ENCODE measurements around the gene CFAP299.
"Not testable (repeated sequence)": the region's sequence is repeated elsewhere in the genome, so short reads cannot be mapped to it uniquely, and the experiment has no call there.

Gene CFAP299

DNA sequence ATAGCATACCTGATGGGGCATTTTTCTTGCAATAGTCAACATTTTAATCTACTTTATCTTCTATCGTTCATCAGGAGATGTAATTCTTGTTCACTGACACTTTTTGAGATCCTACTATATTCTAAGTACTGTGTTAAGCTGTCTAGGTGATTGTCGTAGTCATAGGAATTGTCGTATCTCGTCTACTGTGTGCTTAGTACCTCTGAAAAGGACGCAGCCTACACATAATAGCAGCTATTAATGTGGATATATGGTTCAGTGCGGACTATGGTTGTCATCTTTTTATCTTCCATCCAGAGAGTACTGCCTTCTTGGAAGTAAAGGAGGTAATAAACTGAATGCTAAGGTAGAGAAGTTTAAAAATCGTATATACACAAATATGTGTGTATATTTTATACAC lies 21.9 kb upstream of the CFAP299 start:
- H3K9me3 ChIP-seq (replicated peaks in 1 of 2; ENCODE audit: control insufficient read depth in 2 of 2, insufficient read depth in 1 of 2, low read depth in 1 of 2, low read length in 2 of 2): no peaks in the 10 kb centered on the region
- H2BK120ac ChIP-seq (ENCODE audit: low read depth, low read length): no peak overlapping the region
- no peak overlapping the region for H4K8ac ChIP-seq (ENCODE audit: low read depth, low read length)
- H3K4ac ChIP-seq (ENCODE audit: low read length): no peak overlapping the region
- no peaks in the 10 kb centered on the region for H3K79me1 ChIP-seq (ENCODE audit: low read depth, low read length)
- no peak overlapping the region for H3K14ac ChIP-seq (ENCODE audit: low read length)
- H3K27ac ChIP-seq (replicated peaks; ENCODE audit: low read length): no peak overlapping the region
- no peak overlapping the region for H3K4me2 ChIP-seq (ENCODE audit: insufficient read depth, low read length, poor library complexity, severe bottlenecking)
- no peaks in the 10 kb centered on the region for H3K4me1 ChIP-seq (ENCODE audit: control insufficient read depth in 2 of 2, insufficient read depth in 1 of 2, low read depth in 1 of 2, low read length in 2 of 2)
- H3K36me3 ChIP-seq (replicated peaks in 1 of 2; ENCODE audit: control insufficient read depth in 2 of 2, insufficient read depth in 2 of 2, low read length in 2 of 2): no peaks in the 10 kb centered on the region
- no peak overlapping the region for H4K91ac ChIP-seq (ENCODE audit: low read depth, low read length, poor library complexity)
- H2AK5ac ChIP-seq (ENCODE audit: low read depth, low read length): no peak overlapping the region
- H2BK12ac ChIP-seq (ENCODE audit: low read length): no peak overlapping the region
- no CpG with 5 or more reads among the region's 7 CpGs for WGBS, 2 donors (ENCODE audit: extremely low coverage in 2 of 2, insufficient read length in 2 of 2, insufficient replicate concordance in 1 of 2)
- H2AFZ ChIP-seq (ENCODE audit: low read length): no peak overlapping the region
- H3K27me3 ChIP-seq (ENCODE audit: control insufficient read depth in 3 of 3, insufficient read depth in 3 of 3, low read depth in 1 of 3, low read length in 3 of 3): no peaks in the 10 kb centered on the region
- no peak overlapping the region for H3K23ac ChIP-seq (ENCODE audit: low read depth, low read length, poor library complexity)
- H2BK5ac ChIP-seq (ENCODE audit: low read length): no peak overlapping the region
- H3K9ac ChIP-seq (ENCODE audit: low read depth, low read length, poor library complexity): no peak overlapping the region
- DNase-seq (ENCODE audit: low spot score): no peak
- no peak overlapping the region for H2BK15ac ChIP-seq (ENCODE audit: low read length)
- H3K4me3 ChIP-seq (ENCODE audit: low read length in 2 of 2): no peak overlapping the region
- H3K18ac ChIP-seq (ENCODE audit: low read length): no peak overlapping the region

DNA sequence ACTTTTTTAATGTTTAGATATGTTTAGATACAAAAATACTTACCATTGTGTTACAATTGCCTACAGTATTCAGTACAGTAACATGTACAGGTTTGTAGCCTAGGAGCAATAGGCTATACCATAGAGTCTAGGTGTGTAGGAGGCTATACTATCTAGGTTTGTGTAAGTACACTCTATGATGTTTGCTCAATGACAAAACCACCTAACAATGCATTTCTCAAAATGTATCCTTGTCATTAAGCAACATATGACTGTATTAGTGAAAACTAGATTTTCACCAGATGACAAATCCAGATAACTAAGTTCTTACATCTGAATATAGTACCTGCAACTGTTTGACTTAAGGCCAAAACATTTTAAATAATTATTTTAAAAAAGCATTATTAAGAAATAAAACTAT lies 19.7 kb upstream of the CFAP299 start:
- H3K14ac ChIP-seq (ENCODE audit: low read length); H4K91ac ChIP-seq (ENCODE audit: low read depth, low read length, poor library complexity): not testable (repeated sequence)

DNA sequence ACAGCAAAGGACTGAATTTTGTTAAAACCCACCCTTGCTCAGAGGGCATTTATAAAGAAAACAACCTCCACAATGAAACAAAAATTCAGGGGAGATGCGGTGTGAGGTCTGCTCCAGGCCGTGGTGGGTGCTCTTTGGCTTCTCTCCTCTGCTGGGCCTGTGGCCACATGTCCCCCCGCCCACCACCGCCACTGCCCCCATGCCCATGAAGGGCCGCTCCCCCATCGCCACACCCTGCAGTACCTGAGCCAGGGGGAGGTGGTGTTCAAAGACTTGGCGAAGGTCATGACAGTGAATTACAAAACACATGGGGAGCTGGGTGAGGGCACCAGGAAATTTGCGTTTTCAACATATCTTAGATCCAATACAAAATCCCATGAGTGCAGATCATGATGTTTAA lies 14.2 kb upstream of the CFAP299 start:
- no peak overlapping the region for H4K8ac ChIP-seq (ENCODE audit: low read depth, low read length)
- no peaks in the 10 kb centered on the region for H3K4me1 ChIP-seq (ENCODE audit: control insufficient read depth in 2 of 2, insufficient read depth in 1 of 2, low read depth in 1 of 2, low read length in 2 of 2)
- H3K79me1 ChIP-seq (ENCODE audit: low read depth, low read length): no peaks in the 10 kb centered on the region
- H3K14ac ChIP-seq (ENCODE audit: low read length): no peak overlapping the region
- H3K18ac ChIP-seq (ENCODE audit: low read length): no peak overlapping the region
- DNase-seq (ENCODE audit: low spot score): no peak
- no peak overlapping the region for H3K4ac ChIP-seq (ENCODE audit: low read length)
- WGBS, 2 donors (ENCODE audit: extremely low coverage in 2 of 2, insufficient read length in 2 of 2, insufficient replicate concordance in 1 of 2): no CpG with 5 or more reads among the region's 8 CpGs
- H3K27ac ChIP-seq (replicated peaks; ENCODE audit: low read length): no peak overlapping the region
- H3K36me3 ChIP-seq (replicated peaks in 1 of 2; ENCODE audit: control insufficient read depth in 2 of 2, insufficient read depth in 2 of 2, low read length in 2 of 2): no peaks in the 10 kb centered on the region
- no peaks in the 10 kb centered on the region for H3K27me3 ChIP-seq (ENCODE audit: control insufficient read depth in 3 of 3, insufficient read depth in 3 of 3, low read depth in 1 of 3, low read length in 3 of 3)
- no peak overlapping the region for H3K4me2 ChIP-seq (ENCODE audit: insufficient read depth, low read length, poor library complexity, severe bottlenecking)
- no peak overlapping the region for H2AK5ac ChIP-seq (ENCODE audit: low read depth, low read length)
- no peak overlapping the region for H2BK5ac ChIP-seq (ENCODE audit: low read length)
- H2BK120ac ChIP-seq (ENCODE audit: low read depth, low read length): no peak overlapping the region
- no peak overlapping the region for H2AFZ ChIP-seq (ENCODE audit: low read length)
- no peak overlapping the region for H2BK12ac ChIP-seq (ENCODE audit: low read length)
- no peak overlapping the region for H3K4me3 ChIP-seq (ENCODE audit: low read length in 2 of 2)
- no peak overlapping the region for H3K9ac ChIP-seq (ENCODE audit: low read depth, low read length, poor library complexity)
- H3K9me3 ChIP-seq (replicated peaks in 1 of 2; ENCODE audit: control insufficient read depth in 2 of 2, insufficient read depth in 1 of 2, low read depth in 1 of 2, low read length in 2 of 2): no peaks in the 10 kb centered on the region
- no peak overlapping the region for H2BK15ac ChIP-seq (ENCODE audit: low read length)
- H3K23ac ChIP-seq (ENCODE audit: low read depth, low read length, poor library complexity): no peak overlapping the region
- no peak overlapping the region for H4K91ac ChIP-seq (ENCODE audit: low read depth, low read length, poor library complexity)

More for the DNA sequence above, 19.7 kb upstream of the CFAP299 start:
- H3K27ac ChIP-seq (replicated peaks; ENCODE audit: low read length); H2AK5ac ChIP-seq (ENCODE audit: low read depth, low read length); H3K4ac ChIP-seq (ENCODE audit: low read length); H3K23ac ChIP-seq (ENCODE audit: low read depth, low read length, poor library complexity); H3K9ac ChIP-seq (ENCODE audit: low read depth, low read length, poor library complexity); H2BK12ac ChIP-seq (ENCODE audit: low read length); H2BK120ac ChIP-seq (ENCODE audit: low read depth, low read length); H3K9me3 ChIP-seq (replicated peaks in 1 of 2; ENCODE audit: control insufficient read depth in 2 of 2, insufficient read depth in 1 of 2, low read depth in 1 of 2, low read length in 2 of 2); H2BK15ac ChIP-seq (ENCODE audit: low read length); H3K36me3 ChIP-seq (replicated peaks in 1 of 2; ENCODE audit: control insufficient read depth in 2 of 2, insufficient read depth in 2 of 2, low read length in 2 of 2); H3K18ac ChIP-seq (ENCODE audit: low read length); H2AFZ ChIP-seq (ENCODE audit: low read length); H3K27me3 ChIP-seq (ENCODE audit: control insufficient read depth in 3 of 3, insufficient read depth in 3 of 3, low read depth in 1 of 3, low read length in 3 of 3); H3K4me3 ChIP-seq (ENCODE audit: low read length in 2 of 2); H4K8ac ChIP-seq (ENCODE audit: low read depth, low read length); DNase-seq (ENCODE audit: low spot score); H2BK5ac ChIP-seq (ENCODE audit: low read length); H3K4me1 ChIP-seq (ENCODE audit: control insufficient read depth in 2 of 2, insufficient read depth in 1 of 2, low read depth in 1 of 2, low read length in 2 of 2); H3K4me2 ChIP-seq (ENCODE audit: insufficient read depth, low read length, poor library complexity, severe bottlenecking); H3K79me1 ChIP-seq (ENCODE audit: low read depth, low read length): not testable (repeated sequence)

DNA sequence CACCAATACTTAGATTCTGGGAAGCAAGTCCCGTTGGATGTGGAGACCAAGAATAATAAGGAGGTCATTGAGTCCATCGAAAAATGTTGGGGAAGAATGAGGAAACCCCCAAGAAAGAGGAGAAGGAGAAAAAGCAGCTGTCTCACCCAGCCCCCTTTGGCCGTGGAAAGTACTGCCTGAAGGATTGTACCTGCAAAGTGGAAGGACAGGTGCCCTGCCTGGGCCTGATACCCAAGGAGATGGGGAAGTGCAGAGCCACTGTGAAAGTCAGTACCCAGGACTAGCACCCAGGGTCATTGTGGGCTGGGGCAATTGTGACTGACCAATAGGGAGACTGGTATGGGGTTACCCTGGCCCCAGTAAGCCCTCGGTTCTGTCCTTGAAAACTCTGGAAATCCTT lies 13.8 kb upstream of the CFAP299 start:
- Histone ChIP-seq H4K8ac (ENCODE audit: low read depth, low read length) (no peak overlapping the region), H3K18ac (ENCODE audit: low read length) (no peak overlapping the region), H3K79me1 (ENCODE audit: low read depth, low read length) (no peaks in the 10 kb centered on the region), H2BK120ac (ENCODE audit: low read depth, low read length) (no peak overlapping the region), H2AK5ac (ENCODE audit: low read depth, low read length) (no peak overlapping the region), H3K27ac (replicated peaks; ENCODE audit: low read length) (no peak overlapping the region), H3K4me3 (ENCODE audit: low read length in 2 of 2) (no peak overlapping the region), H3K9me3 (replicated peaks in 1 of 2; ENCODE audit: control insufficient read depth in 2 of 2, insufficient read depth in 1 of 2, low read depth in 1 of 2, low read length in 2 of 2) (no peaks in the 10 kb centered on the region), H3K4ac (ENCODE audit: low read length) (no peak overlapping the region), H3K23ac (ENCODE audit: low read depth, low read length, poor library complexity) (no peak overlapping the region), H2AFZ (ENCODE audit: low read length) (no peak overlapping the region), H3K14ac (ENCODE audit: low read length) (no peak overlapping the region), H4K91ac (ENCODE audit: low read depth, low read length, poor library complexity) (no peak overlapping the region), H3K4me1 (ENCODE audit: control insufficient read depth in 2 of 2, insufficient read depth in 1 of 2, low read depth in 1 of 2, low read length in 2 of 2) (no peaks in the 10 kb centered on the region), H3K27me3 (ENCODE audit: control insufficient read depth in 3 of 3, insufficient read depth in 3 of 3, low read depth in 1 of 3, low read length in 3 of 3) (no peaks in the 10 kb centered on the region), H2BK15ac (ENCODE audit: low read length) (no peak overlapping the region), H2BK5ac (ENCODE audit: low read length) (no peak overlapping the region), H3K4me2 (ENCODE audit: insufficient read depth, low read length, poor library complexity, severe bottlenecking) (no peak overlapping the region), H2BK12ac (ENCODE audit: low read length) (no peak overlapping the region), H3K36me3 (replicated peaks in 1 of 2; ENCODE audit: control insufficient read depth in 2 of 2, insufficient read depth in 2 of 2, low read length in 2 of 2) (no peaks in the 10 kb centered on the region), H3K9ac (ENCODE audit: low read depth, low read length, poor library complexity) (no peak overlapping the region)
- DNase-seq (ENCODE audit: low spot score): no peak
- no CpG with 5 or more reads among the region's 4 CpGs for WGBS, 2 donors (ENCODE audit: extremely low coverage in 2 of 2, insufficient read length in 2 of 2, insufficient replicate concordance in 1 of 2)

Measured in neuronal stem cell (in vitro differentiated cells).